OCI-LY7 (cell line): ENCODE measurements around the gene STAG3.

ENCODE experiments used
- CTCF ChIP-seq: fragments of 200-600 bp; sonication (generic); conservative IDR thresholded peaks from 2 replicates; pipeline ENCODE4 v1.5.1; 2014; ENCODE audit warnings: mild to moderate bottlenecking, antibody characterized with exemption, low read length, moderate library complexity, mixed read lengths
- EZH2phosphoT487 ChIP-seq: fragments of 200-600 bp; sonication (generic); IDR thresholded peaks from 2 replicates; pipeline ENCODE4 v1.6.1; 2018; ENCODE audit warnings: low read depth, borderline replicate concordance, mild to moderate bottlenecking, mixed run types, antibody characterized with exemption, low read length, moderate library complexity, mixed read lengths

GRCh38 chr7:100170101-100170897 lies 7.4 kb upstream of the STAG3 start:
- TF ChIP-seq CTCF (no peak), EZH2phosphoT487 (no peak)
